Gastroesophageal sphincter (tissue), 4 donors: ENCODE measurements around the gene SOAT1. TPM values are rescaled to one million over a fixed set of nuclear protein-coding genes. Genes with fewer than 3 reads are reported as not detected.

Experiments used
- ATAC-seq: fragments of 150-250 bp; one replicate; pipeline ENCODE4 v1.9.1; 2016; ENCODE audit warnings: mild to moderate bottlenecking, moderate library complexity
- H3K27ac ChIP-seq, 4 donors: fragments of 200-600 bp; sonication (generic) in 3 of 4; 1 replicate in 3 of 4; 2 replicates in 1 of 4; pipeline ENCODE4 v1.5.1; 2016 to 2019
- H3K27me3 ChIP-seq: fragments of 200-600 bp; sonication (generic); one replicate; pipeline ENCODE4 v1.5.1; 2019
- H3K36me3 ChIP-seq, 2 donors: fragments of 200-600 bp; sonication (generic); one replicate each; pipeline ENCODE4 v1.5.1; 2019; ENCODE audit warnings: control low read depth in 1 of 2
- H3K4me1 ChIP-seq, 3 donors: fragments of 200-600 bp; sonication (generic); 1 replicate in 2 of 3; 2 replicates in 1 of 3; pipeline ENCODE4 v1.5.1; 2016 to 2019; ENCODE audit warnings: control low read depth in 2 of 3
- H3K4me3 ChIP-seq, 2 donors: fragments of 200-600 bp; sonication (generic); one replicate each; pipeline ENCODE4 v1.5.1; 2019; ENCODE audit warnings: mild to moderate bottlenecking in 1 of 2, moderate library complexity in 1 of 2
- H3K9me3 ChIP-seq, 3 donors: fragments of 200-600 bp; sonication (generic); one replicate each; pipeline ENCODE4 v1.5.1; 2017 to 2019; ENCODE audit warnings: control low read depth in 2 of 3
- CTCF ChIP-seq, 4 experiments: fragments of 200-600 bp in 2 of 4; fragments of 450-650 bp in 2 of 4; sonication (generic) in 1 of 4; IDR thresholded peaks; one replicate each; pipeline ENCODE4 v1.5.1; 2017 to 2019; ENCODE audit warnings: antibody characterized with exemption in 4 of 4, mild to moderate bottlenecking in 2 of 4, moderate library complexity in 2 of 4
- EP300 ChIP-seq: sonication (generic); formaldehyde crosslinking; IDR thresholded peaks from one replicate; pipeline ENCODE4 v1.6.1; 2017; ENCODE audit warnings: antibody characterized with exemption, mild to moderate bottlenecking
- POLR2A ChIP-seq, 2 donors: fragments of 450-650 bp; IDR thresholded peaks; one replicate each; pipeline ENCODE4 v1.6.1; 2017; ENCODE audit warnings: antibody characterized with exemption in 2 of 2, mild to moderate bottlenecking in 2 of 2, moderate library complexity in 1 of 2
- POLR2AphosphoS5 ChIP-seq: sonication (generic); formaldehyde crosslinking; IDR thresholded peaks from one replicate; pipeline ENCODE4 v1.6.1; 2017; ENCODE audit warnings: antibody characterized with exemption
- WGBS, 2 donors: methylation state at CpG; one replicate each; pipeline ENCODE4 v1.1.5; 2018; ENCODE audit warnings: low coverage in 1 of 2; 5-methylcytosine and 5-hydroxymethylcytosine counted together
- total RNA-seq, 4 donors: library from RNA; depleted of rRNA; stranded (reverse); fragments of >200 nt; gene quantifications; one replicate each; pipeline ENCODE4 v1.1.0, GENCODE V29; 2016

The SOAT1 gene
- total RNA-seq, 4 donors from 2014 or later = 11.2 to 17.8 (median 12.9) TPM

- H3K27ac ChIP-seq = no peak overlapping the region
- 92 to 100% methylated on average over 2 to 4 of the region's 4 CpGs for WGBS, 2 donors
- TF ChIP-seq EP300 (no peak), CTCF (IDR thresholded peaks at IDR 0.05) (no peak)
- no peak overlapping the region for H3K4me3 ChIP-seq
- no peak for ATAC-seq
- no peaks in the 10 kb centered on the region for H3K36me3 ChIP-seq
- no peaks in the 10 kb centered on the region for H3K9me3 ChIP-seq
- peaks cover 0 to 27% (median 11%) of the 10 kb centered on the region in 3 donors for H3K4me1 ChIP-seq
- no peaks in the 10 kb centered on the region for H3K27me3 ChIP-seq
Measured at GRCh38 chr1:179296356-179297104, 2.9 kb downstream of the SOAT1 start.

- no peaks in the 10 kb centered on the region for H3K27me3 ChIP-seq
- TF ChIP-seq EP300 (no peak), POLR2AphosphoS5 (no peak), POLR2A (IDR thresholded peaks at IDR 0.05) (no peak), CTCF (IDR thresholded peaks at IDR 0.05) (no peak)
- no peak for ATAC-seq
- H3K4me3 ChIP-seq = no peak overlapping the region
- 85 to 97% methylated on average over 3 of the region's 3 CpGs for WGBS, 2 donors
- no peak overlapping the region for H3K27ac ChIP-seq
- H3K9me3 ChIP-seq = no peaks in the 10 kb centered on the region
- peaks cover 0 to 27% (median 11%) of the 10 kb centered on the region in 3 donors for H3K4me1 ChIP-seq
- H3K36me3 ChIP-seq = no peaks in the 10 kb centered on the region
Measured at GRCh38 chr1:179297105-179297378, 3.4 kb downstream of the SOAT1 start.

GRCh38 chr1:179298952-179299351 is 5.4 kb downstream of the SOAT1 start:
- 85 to 95% methylated on average over 3 of the region's 3 CpGs for WGBS, 2 donors
- Histone ChIP-seq H3K4me3 (no peak overlapping the region), H3K36me3 (peaks cover 0 to 16% of the 10 kb centered on the region in 2 donors), H3K27ac (no peak overlapping the region), H3K4me1 (peaks cover 0 to 16% (median 5%) of the 10 kb centered on the region in 3 donors), H3K9me3 (no peaks in the 10 kb centered on the region), H3K27me3 (no peaks in the 10 kb centered on the region)
- ATAC-seq = no peak
- no peak for TF ChIP-seq POLR2A (IDR thresholded peaks at IDR 0.05)

- ATAC-seq = no peak
- no peaks in the 10 kb centered on the region for H3K9me3 ChIP-seq
- 58 to 63% methylated on average over 1 of the region's 1 CpG for WGBS, 2 donors
- no peak overlapping the region for H3K4me3 ChIP-seq
- no peaks in the 10 kb centered on the region for H3K27me3 ChIP-seq
- H3K36me3 ChIP-seq = peaks cover 0 to 23% of the 10 kb centered on the region in 2 donors
- no peak for TF ChIP-seq POLR2A (IDR thresholded peaks at IDR 0.05)
- no peak for TF ChIP-seq CTCF (IDR thresholded peaks at IDR 0.05)
- TF ChIP-seq POLR2AphosphoS5 = no peak
- no peak for TF ChIP-seq EP300
- no peak overlapping the region for H3K27ac ChIP-seq
- H3K4me1 ChIP-seq = peaks cover 0 to 6% (median 0%) of the 10 kb centered on the region in 3 donors
Measured at GRCh38 chr1:179300112-179300511, 6.5 kb downstream of the SOAT1 start.

- H3K27me3 ChIP-seq = no peaks in the 10 kb centered on the region
- ATAC-seq = no peak
- H3K9me3 ChIP-seq = no peaks in the 10 kb centered on the region
- H3K4me3 ChIP-seq = no peak overlapping the region
- no peaks in the 10 kb centered on the region for H3K4me1 ChIP-seq
- no peak overlapping the region for H3K27ac ChIP-seq
- 58 to 73% methylated on average over 3 of the region's 3 CpGs for WGBS, 2 donors
- no peak for TF ChIP-seq CTCF (IDR thresholded peaks at IDR 0.05)
- TF ChIP-seq EP300 = no peak
- TF ChIP-seq POLR2A (IDR thresholded peaks at IDR 0.05) = no peak
- no peak for TF ChIP-seq POLR2AphosphoS5
- peaks cover 0 to 26% of the 10 kb centered on the region in 2 donors for H3K36me3 ChIP-seq
Measured at GRCh38 chr1:179302070-179302469, 8.5 kb downstream of the SOAT1 start.
